ENCODE data around the gene CAMK2G.

- TF ChIP-seq CTCF (IDR thresholded peaks at IDR 0.05; ENCODE audit: low read length) (no peak), EZH2 (IDR thresholded peaks at IDR 0.05; ENCODE audit: borderline replicate concordance, low read length) (no peak)
These were observed 10.1 kb downstream of the CAMK2G start for GRCh38 chr10:73864229-73864628.
